Smooth muscle cell (in vitro differentiated cells): ENCODE data around the gene MED13. TPM values are rescaled to one million over a fixed set of nuclear protein-coding genes. Genes with fewer than 3 reads are reported as not detected.
"Not testable (repeated sequence)": the region's sequence is repeated elsewhere in the genome, so short reads cannot be mapped to it uniquely, and the experiment has no call there.

Experiments
- DNase-seq: peaks from one replicate; lab custom pipeline; 2025; ENCODE audit not compliant: unreplicated experiment; lab: John Stamatoyannopoulos, UW
- H2AFZ ChIP-seq: fragments of 200-600 bp; sonication (generic); 2 replicates; pipeline ENCODE4 v1.6.0; 2016; ENCODE audit warnings: antibody characterized with exemption, low read depth, mild to moderate bottlenecking
- H3F3A ChIP-seq: fragments of 200-600 bp; sonication (generic); 2 replicates; pipeline ENCODE4 v1.6.0; 2017; ENCODE audit warnings: antibody characterized with exemption, low read depth
- H3K27ac ChIP-seq: fragments of 200-600 bp; sonication (generic); 2 replicates; pipeline ENCODE4 v1.5.1; 2016; ENCODE audit warnings: low read depth, mild to moderate bottlenecking
- H3K27me3 ChIP-seq: fragments of 200-600 bp; sonication (generic); 2 replicates; pipeline ENCODE4 v1.6.1; 2016; ENCODE audit warnings: low read depth, mild to moderate bottlenecking
- H3K36me3 ChIP-seq: fragments of 200-600 bp; sonication (generic); 2 replicates; pipeline ENCODE4 v1.5.1; 2016; ENCODE audit warnings: low read depth
- H3K4me1 ChIP-seq: fragments of 200-600 bp; sonication (generic); 2 replicates; pipeline ENCODE4 v1.5.1; 2016; ENCODE audit warnings: low read depth
- H3K4me2 ChIP-seq: fragments of 200-600 bp; sonication (generic); 2 replicates; pipeline ENCODE4 v1.6.0; 2016; ENCODE audit warnings: mild to moderate bottlenecking
- H3K4me3 ChIP-seq: fragments of 200-600 bp; sonication (generic); 2 replicates; pipeline ENCODE4 v1.5.1; 2016; ENCODE audit warnings: mild to moderate bottlenecking
- H3K79me2 ChIP-seq: fragments of 200-600 bp; sonication (generic); 2 replicates; pipeline ENCODE4 v1.6.0; 2016; ENCODE audit warnings: low read depth, mild to moderate bottlenecking
- H3K9ac ChIP-seq: fragments of 200-600 bp; sonication (generic); 2 replicates; pipeline ENCODE4 v1.6.0; 2016; ENCODE audit warnings: low read depth
- H3K9me3 ChIP-seq: fragments of 200-600 bp; sonication (generic); replicated peaks from 2 replicates; pipeline ENCODE4 v1.5.1; 2016; ENCODE audit warnings: low read depth
- H4K20me1 ChIP-seq: fragments of 200-600 bp; sonication (generic); 2 replicates; pipeline ENCODE4 v1.6.0; 2016; ENCODE audit warnings: low read depth
- WGBS: methylation state at CpG from one replicate; pipeline ENCODE4 v1.1.7; 2016; ENCODE audit warnings: low lambda C conversion rate; 5-methylcytosine and 5-hydroxymethylcytosine counted together
- polyA plus RNA-seq: library from polyadenylated mRNA; unstranded; fragments of >200 nt; fragmentation: Nextera tagmentation; extraction: Ambion mirVana; gene quantifications from 2 replicates; pipeline ENCODE4 v1.2.1, GENCODE V29; 2016
- total RNA-seq: library from RNA; depleted of rRNA; stranded (reverse); fragments of >200 nt; gene quantifications from 2 replicates; pipeline ENCODE4 v1.2.3, GENCODE V29; 2014
- TF ChIP-seq, protein P1 (sequence below): fragments of 200-600 bp; sonication (generic); IDR thresholded peaks from 2 replicates; pipeline ENCODE4 v1.5.1; 2017; ENCODE audit warnings: borderline replicate concordance, mild to moderate bottlenecking, antibody characterized with exemption; ENCODE audit not compliant: insufficient read depth, poor library complexity, severe bottlenecking

Gene MED13
- total and polyA plus RNA-seq, 2 experiments from 2014 or later, result 3.2 to 50.0 TPM

DNA sequence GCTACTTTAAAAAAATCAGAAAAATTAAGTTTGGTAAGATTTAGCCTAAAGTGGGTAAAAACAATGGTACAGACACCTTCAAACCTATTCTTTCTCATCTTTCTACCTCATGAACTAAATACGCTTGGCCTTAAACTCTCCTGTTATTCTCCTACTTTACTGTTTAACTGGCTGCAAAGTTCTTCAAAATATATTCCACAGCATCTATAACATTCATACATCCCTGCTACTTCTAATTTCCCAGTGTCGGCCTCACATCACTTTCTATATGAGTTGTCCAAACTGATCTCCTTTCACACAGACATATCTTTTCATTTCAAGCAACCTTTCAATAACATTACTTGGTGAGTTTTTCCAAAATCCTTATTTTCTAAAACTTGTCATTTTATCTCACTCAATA lies 64.0 kb downstream of the MED13 start:
- Histone ChIP-seq H3K4me1 (no peaks in the 10 kb centered on the region), H3F3A (no peaks in the 10 kb centered on the region), H4K20me1 (peaks cover 99% of the 10 kb centered on the region), H3K4me2 (no peak overlapping the region), H3K9me3 (no peaks in the 10 kb centered on the region), H3K36me3 (peaks cover 3% of the 10 kb centered on the region), H3K79me2 (peaks cover 84% of the 10 kb centered on the region), H3K9ac (no peak overlapping the region), H3K4me3 (no peak overlapping the region), H3K27me3 (no peaks in the 10 kb centered on the region), H3K27ac (no peak overlapping the region), H2AFZ (no peak overlapping the region)
- DNase-seq, result no peak
- TF ChIP-seq, protein P1, sequence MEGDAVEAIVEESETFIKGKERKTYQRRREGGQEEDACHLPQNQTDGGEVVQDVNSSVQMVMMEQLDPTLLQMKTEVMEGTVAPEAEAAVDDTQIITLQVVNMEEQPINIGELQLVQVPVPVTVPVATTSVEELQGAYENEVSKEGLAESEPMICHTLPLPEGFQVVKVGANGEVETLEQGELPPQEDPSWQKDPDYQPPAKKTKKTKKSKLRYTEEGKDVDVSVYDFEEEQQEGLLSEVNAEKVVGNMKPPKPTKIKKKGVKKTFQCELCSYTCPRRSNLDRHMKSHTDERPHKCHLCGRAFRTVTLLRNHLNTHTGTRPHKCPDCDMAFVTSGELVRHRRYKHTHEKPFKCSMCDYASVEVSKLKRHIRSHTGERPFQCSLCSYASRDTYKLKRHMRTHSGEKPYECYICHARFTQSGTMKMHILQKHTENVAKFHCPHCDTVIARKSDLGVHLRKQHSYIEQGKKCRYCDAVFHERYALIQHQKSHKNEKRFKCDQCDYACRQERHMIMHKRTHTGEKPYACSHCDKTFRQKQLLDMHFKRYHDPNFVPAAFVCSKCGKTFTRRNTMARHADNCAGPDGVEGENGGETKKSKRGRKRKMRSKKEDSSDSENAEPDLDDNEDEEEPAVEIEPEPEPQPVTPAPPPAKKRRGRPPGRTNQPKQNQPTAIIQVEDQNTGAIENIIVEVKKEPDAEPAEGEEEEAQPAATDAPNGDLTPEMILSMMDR, result no peak
- WGBS, result 100% methylated on average over 2 of the region's 2 CpGs

DNA sequence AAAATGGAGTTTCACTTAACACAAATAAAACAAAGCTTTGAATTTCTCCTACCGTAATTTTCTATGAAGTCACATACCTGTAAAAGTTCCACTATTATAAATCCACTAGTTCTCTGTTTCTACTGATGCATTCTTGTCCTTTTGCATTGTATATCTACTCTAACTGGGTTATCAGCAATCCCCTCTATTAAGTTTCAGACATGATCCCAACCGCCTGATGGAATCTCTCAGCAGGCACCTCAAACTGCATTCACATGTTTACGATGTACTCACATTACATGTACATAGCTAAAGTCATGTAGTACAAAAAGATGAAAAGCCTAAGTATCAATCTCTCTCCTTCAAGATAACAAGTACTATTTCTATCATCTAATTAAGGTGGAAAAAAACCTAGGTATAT lies 64.9 kb downstream of the MED13 start:
- H3K4me2 ChIP-seq, result no peak overlapping the region
- no peaks in the 10 kb centered on the region for H3K27me3 ChIP-seq
- no peaks in the 10 kb centered on the region for H3K4me1 ChIP-seq
- peaks cover 83% of the 10 kb centered on the region for H3K79me2 ChIP-seq
- H4K20me1 ChIP-seq, result peaks cover 94% of the 10 kb centered on the region
- H3K9me3 ChIP-seq, result no peaks in the 10 kb centered on the region
- H3K4me3 ChIP-seq, result no peak overlapping the region
- peaks cover 4% of the 10 kb centered on the region for H3K36me3 ChIP-seq
- H3K9ac ChIP-seq, result no peak overlapping the region
- DNase-seq, result no peak
- WGBS, result 91% methylated on average over 3 of the region's 3 CpGs
- no peak overlapping the region for H2AFZ ChIP-seq
- H3F3A ChIP-seq, result no peaks in the 10 kb centered on the region
- TF ChIP-seq, protein P1, result no peak
- no peak overlapping the region for H3K27ac ChIP-seq

DNA sequence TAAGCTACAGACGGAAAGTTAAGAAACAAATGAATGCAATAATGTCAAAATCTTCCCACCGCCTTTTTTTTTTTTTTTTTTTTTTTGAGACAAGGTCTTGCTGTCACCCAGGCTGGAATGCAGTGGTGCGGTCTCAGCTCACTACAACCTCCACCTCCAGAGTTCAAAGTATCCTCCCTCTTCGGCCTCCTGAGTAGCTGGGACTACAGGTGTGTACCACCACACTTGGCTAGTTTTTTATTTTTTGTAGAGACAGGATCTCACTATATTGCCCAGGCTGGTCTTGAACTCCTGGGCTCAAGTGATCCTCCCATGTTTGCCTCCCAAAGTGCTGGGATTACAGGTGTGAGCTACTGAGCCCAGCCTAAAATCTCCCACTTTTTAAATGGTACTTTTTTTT lies 66.5 kb downstream of the MED13 start:
- Histone ChIP-seq H3K79me2 (peaks cover 69% of the 10 kb centered on the region), H3K36me3 (peaks cover 14% of the 10 kb centered on the region), H4K20me1 (peaks cover 77% of the 10 kb centered on the region)
- not testable (repeated sequence) for H3K27me3 ChIP-seq, H3K4me1 ChIP-seq, DNase-seq, H2AFZ ChIP-seq, H3F3A ChIP-seq, H3K4me3 ChIP-seq, H3K9me3 ChIP-seq, H3K27ac ChIP-seq, H3K9ac ChIP-seq, H3K4me2 ChIP-seq
- WGBS, result over 99% methylated on average over 4 of the region's 4 CpGs

DNA sequence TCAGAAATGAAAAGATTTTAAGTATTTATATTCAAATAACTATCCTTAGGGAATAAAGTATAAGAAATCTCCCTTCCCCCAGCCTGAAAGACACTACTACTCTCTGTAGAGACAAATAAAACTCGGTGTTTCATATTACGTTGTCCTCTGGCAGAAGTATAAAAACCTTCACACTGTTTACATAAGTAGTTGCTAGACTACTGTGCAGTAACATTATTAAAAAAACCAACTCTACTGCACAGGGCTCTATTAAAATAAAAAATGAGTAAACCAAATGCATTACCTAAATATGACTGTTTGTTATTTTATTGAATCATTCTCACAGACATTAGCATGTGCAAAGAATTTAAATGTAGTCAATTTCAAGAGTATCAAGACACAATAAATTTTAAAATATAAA lies 67.4 kb downstream of the MED13 start:
- Histone ChIP-seq H3K4me3 (no peak overlapping the region), H3K4me1 (no peaks in the 10 kb centered on the region), H3K9ac (no peak overlapping the region), H3K4me2 (no peak overlapping the region), H3K79me2 (peaks cover 62% of the 10 kb centered on the region), H2AFZ (no peak overlapping the region), H4K20me1 (peaks cover 68% of the 10 kb centered on the region), H3K27ac (no peak overlapping the region), H3K27me3 (no peaks in the 10 kb centered on the region), H3K9me3 (no peaks in the 10 kb centered on the region), H3F3A (no peaks in the 10 kb centered on the region), H3K36me3 (peaks cover 14% of the 10 kb centered on the region)
- 84% methylated on average over 2 of the region's 2 CpGs for WGBS
- TF ChIP-seq, protein P1, result no peak
- DNase-seq, result no peak
